Measurements from ENCODE around the gene CADM3. TPM values are rescaled to one million over a fixed set of nuclear protein-coding genes. Genes with fewer than 3 reads are reported as not detected.

The CADM3 gene
- total and polyA plus RNA-seq, 2 donors (not counting 1 experiment from before 2014, with no cell fraction given), result 0.32 to 0.33 TPM

- H3K4me3 ChIP-seq (ENCODE audit: control extremely low read depth in 1 of 5, extremely low read depth in 1 of 5, insufficient read depth in 1 of 5, low read depth in 2 of 5, low read length in 4 of 5), result no peak overlapping the region
- POLR2A ChIA-PET, result no interaction called here
- H3K9ac ChIP-seq (ENCODE audit: low read length), result no peak overlapping the region
- intact Hi-C loops (cut with micrococcal nuclease), result no loop called here
- Mint-ChIP-seq H3K4me1 (no peaks in the 10 kb centered on the region), H3K27ac (no peak overlapping the region), H3K27me3 (peaks cover 50% of the 10 kb centered on the region), H3K4me3 (no peak overlapping the region), H3K9me3 (ENCODE audit: insufficient read depth) (peaks cover 7% of the 10 kb centered on the region)
- no peaks in the 10 kb centered on the region for H3K79me2 ChIP-seq (ENCODE audit: control insufficient read depth, insufficient read depth, low read length)
- CTCF ChIA-PET, result no interaction called here
- peaks cover 0 to 10% (median 5%) of the 10 kb centered on the region in 4 experiments for H3K27me3 ChIP-seq (replicated peaks in 1 of 4; ENCODE audit: control extremely low read depth in 1 of 4, control insufficient read depth in 3 of 4, insufficient read depth in 4 of 4, low read length in 3 of 4)
- no peaks in the 10 kb centered on the region for H3K36me3 ChIP-seq (replicated peaks in 1 of 2; ENCODE audit: control extremely low read depth in 1 of 2, control insufficient read depth in 1 of 2, extremely low read depth in 1 of 2, insufficient read depth in 2 of 2, low read length in 1 of 2)
- WGBS (ENCODE audit: insufficient coverage), result 67% methylated on average over 3 of the region's 3 CpGs
- H3K9me3 ChIP-seq (ENCODE audit: control extremely low read depth in 1 of 3, control insufficient read depth in 2 of 3, insufficient read depth in 1 of 3, low read length in 2 of 3), result peaks cover 0 to 18% (median 6%) of the 10 kb centered on the region in 3 donors
- ATAC-seq (ENCODE audit: low read depth) (no peak), DNase-seq (no peak)
- H3K4me1 ChIP-seq (ENCODE audit: control insufficient read depth in 2 of 2, insufficient read depth in 2 of 2, low read length in 2 of 2), result no peaks in the 10 kb centered on the region
- H3K4me2 ChIP-seq (replicated peaks; ENCODE audit: low read depth, low read length, poor library complexity, severe bottlenecking), result no peak overlapping the region
- H2AFZ ChIP-seq (ENCODE audit: insufficient read depth, low read depth, low read length, poor library complexity, severe bottlenecking), result no peak overlapping the region
- no peak overlapping the region for H3K27ac ChIP-seq (ENCODE audit: low read length in 2 of 2)
- no peaks in the 10 kb centered on the region for H4K20me1 ChIP-seq (ENCODE audit: control insufficient read depth, insufficient read depth, low read length, poor library complexity, severe bottlenecking)
- TF ChIP-seq CTCF (IDR thresholded peaks at IDR 0.05) (no peak), EZH2 (IDR thresholded peaks at IDR 0.05; ENCODE audit: borderline replicate concordance, insufficient read depth, low read depth, low read length, poor library complexity, severe bottlenecking) (no peak)
Observed at GRCh38 chr1:159247266-159247665, 75.9 kb downstream of the CADM3 start.

GRCh38 chr1:159248311-159248710 lies 76.9 kb downstream of the CADM3 start:
- Histone ChIP-seq H3K4me1 (ENCODE audit: control insufficient read depth in 2 of 2, insufficient read depth in 2 of 2, low read length in 2 of 2) (no peaks in the 10 kb centered on the region), H3K27me3 (replicated peaks in 1 of 4; ENCODE audit: control extremely low read depth in 1 of 4, control insufficient read depth in 3 of 4, insufficient read depth in 4 of 4, low read length in 3 of 4) (peaks cover 0 to 13% (median 8%) of the 10 kb centered on the region in 4 experiments), H3K9me3 (ENCODE audit: control extremely low read depth in 1 of 3, control insufficient read depth in 2 of 3, insufficient read depth in 1 of 3, low read length in 2 of 3) (peaks cover 0 to 18% (median 6%) of the 10 kb centered on the region in 3 donors), H3K4me3 (ENCODE audit: control extremely low read depth in 1 of 5, extremely low read depth in 1 of 5, insufficient read depth in 1 of 5, low read depth in 2 of 5, low read length in 4 of 5) (no peak overlapping the region), H3K9ac (ENCODE audit: low read length) (no peak overlapping the region), H3K36me3 (replicated peaks in 1 of 2; ENCODE audit: control extremely low read depth in 1 of 2, control insufficient read depth in 1 of 2, extremely low read depth in 1 of 2, insufficient read depth in 2 of 2, low read length in 1 of 2) (no peaks in the 10 kb centered on the region), H3K4me2 (replicated peaks; ENCODE audit: low read depth, low read length, poor library complexity, severe bottlenecking) (no peak overlapping the region), H4K20me1 (ENCODE audit: control insufficient read depth, insufficient read depth, low read length, poor library complexity, severe bottlenecking) (no peaks in the 10 kb centered on the region), H3K27ac (ENCODE audit: low read length in 2 of 2) (no peak overlapping the region), H2AFZ (ENCODE audit: insufficient read depth, low read depth, low read length, poor library complexity, severe bottlenecking) (no peak overlapping the region), H3K79me2 (ENCODE audit: control insufficient read depth, insufficient read depth, low read length) (no peaks in the 10 kb centered on the region)
- WGBS (ENCODE audit: insufficient coverage), result no CpG with 5 or more reads among the region's 1 CpG
- Mint-ChIP-seq H3K27ac (no peak overlapping the region), H3K4me3 (no peak overlapping the region), H3K4me1 (no peaks in the 10 kb centered on the region), H3K27me3 (peaks cover 56% of the 10 kb centered on the region), H3K9me3 (ENCODE audit: insufficient read depth) (peaks cover 7% of the 10 kb centered on the region)
- no peak for DNase-seq
- POLR2A ChIA-PET, result no interaction called here
- TF ChIP-seq CTCF (IDR thresholded peaks at IDR 0.05), result no peak
- no peak for TF ChIP-seq EZH2 (IDR thresholded peaks at IDR 0.05; ENCODE audit: borderline replicate concordance, insufficient read depth, low read depth, low read length, poor library complexity, severe bottlenecking)
- ATAC-seq (ENCODE audit: low read depth), result no peak
- intact Hi-C loops (cut with micrococcal nuclease), result no loop called here
- CTCF ChIA-PET, result interaction anchor here (0.8 kb wide), 1 partner anchor 116 kb away, joined by 3 read pairs; no protein-coding TSS in a partner anchor
